ENCODE measurements around the gene SPTLC2. TPM values are rescaled to one million over a fixed set of nuclear protein-coding genes. Genes with fewer than 3 reads are reported as not detected.
"Not testable (repeated sequence)": the region's sequence is repeated elsewhere in the genome, so short reads cannot be mapped to it uniquely, and the experiment has no call there.

The SPTLC2 gene
- total RNA-seq, 1 experiment from 2014 or later, result 17.9 TPM

GRCh38 chr14:77635466-77635865 lies 19.0 kb upstream of the SPTLC2 start:
- in situ Hi-C loops (cut with HindIII; ENCODE audit: low sequenced_read_pairs), result not testable (repeated sequence)

GRCh38 chr14:77630111-77630510 lies 13.7 kb upstream of the SPTLC2 start:
- no peak for DNase-seq (ENCODE audit: low spot score)
- in situ Hi-C loops (cut with HindIII; ENCODE audit: low sequenced_read_pairs), result no loop called here

More at GRCh38 chr14:77635466-77635865, 19.0 kb upstream of the SPTLC2 start:
- DNase-seq (ENCODE audit: low spot score), result not testable (repeated sequence)

- no peak for DNase-seq (ENCODE audit: low spot score)
- in situ Hi-C loops (cut with HindIII; ENCODE audit: low sequenced_read_pairs), result no loop called here
Measured at GRCh38 chr14:77625360-77625759, 8.9 kb upstream of the SPTLC2 start.

- DNase-seq (ENCODE audit: low spot score), result no peak
- in situ Hi-C loops (cut with HindIII; ENCODE audit: low sequenced_read_pairs), result no loop called here
Measured at GRCh38 chr14:77623201-77623600, 6.8 kb upstream of the SPTLC2 start.

GRCh38 chr14:77622366-77622961 lies 6.0 kb upstream of the SPTLC2 start:
- in situ Hi-C loops (cut with HindIII; ENCODE audit: low sequenced_read_pairs), result no loop called here
- DNase-seq (ENCODE audit: low spot score), result no peak

GRCh38 chr14:77620222-77620870 lies 3.9 kb upstream of the SPTLC2 start:
- no peak for DNase-seq (ENCODE audit: low spot score)
- in situ Hi-C loops (cut with HindIII; ENCODE audit: low sequenced_read_pairs), result no loop called here

- in situ Hi-C loops (cut with HindIII; ENCODE audit: low sequenced_read_pairs), result no loop called here
- no peak for DNase-seq (ENCODE audit: low spot score)
Measured at GRCh38 chr14:77618381-77618970, 2.0 kb upstream of the SPTLC2 start.

GRCh38 chr14:77616133-77616453 lies 344 bp downstream of the SPTLC2 start:
- in situ Hi-C loops (cut with HindIII; ENCODE audit: low sequenced_read_pairs), result no loop called here
- no peak for DNase-seq (ENCODE audit: low spot score)

GRCh38 chr14:77615361-77616132 lies 890 bp downstream of the SPTLC2 start:
- peak; percentile 36 for DNase-seq (ENCODE audit: low spot score)

GRCh38 chr14:77613201-77613600 lies 3.2 kb downstream of the SPTLC2 start:
- DNase-seq (ENCODE audit: low spot score), result no peak
- in situ Hi-C loops (cut with HindIII; ENCODE audit: low sequenced_read_pairs), result no loop called here

More at GRCh38 chr14:77615361-77616132, 890 bp downstream of the SPTLC2 start:
- in situ Hi-C loops (cut with HindIII; ENCODE audit: low sequenced_read_pairs), result no loop called here

GRCh38 chr14:77612011-77612620 lies 4.3 kb downstream of the SPTLC2 start:
- in situ Hi-C loops (cut with HindIII; ENCODE audit: low sequenced_read_pairs), result no loop called here
- DNase-seq (ENCODE audit: low spot score), result no peak

- in situ Hi-C loops (cut with HindIII; ENCODE audit: low sequenced_read_pairs), result no loop called here
- DNase-seq (ENCODE audit: low spot score), result no peak
Measured at GRCh38 chr14:77610553-77610952, 5.9 kb downstream of the SPTLC2 start.

- in situ Hi-C loops (cut with HindIII; ENCODE audit: low sequenced_read_pairs), result no loop called here
- DNase-seq (ENCODE audit: low spot score), result no peak
Measured at GRCh38 chr14:77609922-77610321, 6.5 kb downstream of the SPTLC2 start.

- DNase-seq (ENCODE audit: low spot score), result no peak
- in situ Hi-C loops (cut with HindIII; ENCODE audit: low sequenced_read_pairs), result no loop called here
Measured at GRCh38 chr14:77607741-77608302, 8.6 kb downstream of the SPTLC2 start.

GRCh38 chr14:77605392-77605972 lies 11.0 kb downstream of the SPTLC2 start:
- in situ Hi-C loops (cut with HindIII; ENCODE audit: low sequenced_read_pairs), result no loop called here
- DNase-seq (ENCODE audit: low spot score), result no peak

GRCh38 chr14:77603654-77604255 lies 12.7 kb downstream of the SPTLC2 start:
- DNase-seq (ENCODE audit: low spot score), result no peak
- in situ Hi-C loops (cut with HindIII; ENCODE audit: low sequenced_read_pairs), result no loop called here

- in situ Hi-C loops (cut with HindIII; ENCODE audit: low sequenced_read_pairs), result no loop called here
- no peak for DNase-seq (ENCODE audit: low spot score)
Measured at GRCh38 chr14:77603031-77603430, 13.4 kb downstream of the SPTLC2 start.

- no peak for DNase-seq (ENCODE audit: low spot score)
- in situ Hi-C loops (cut with HindIII; ENCODE audit: low sequenced_read_pairs), result no loop called here
Measured at GRCh38 chr14:77601846-77602619, 14.4 kb downstream of the SPTLC2 start.

Measured in G401 (cell line).